Coronary artery (tissue), 2 donors: ENCODE data around the gene CYTH1.

Experiments
- DNase-seq: peaks from one replicate; pipeline ENCODE4 v3.0.0-alpha.2; 2017; ENCODE audit warnings: low spot score
- H3K27ac ChIP-seq, 2 donors: fragments of 200-600 bp; sonication (generic); one replicate each; pipeline ENCODE4 v1.5.1; 2016 to 2019
- H3K4me3 ChIP-seq: fragments of 200-600 bp; sonication (generic); 2 replicates; pipeline ENCODE4 v1.5.1; 2016; ENCODE audit warnings: mild to moderate bottlenecking, moderate library complexity
- CTCF ChIP-seq: fragments of 200-600 bp; sonication (generic); IDR thresholded peaks from one replicate; pipeline ENCODE4 v1.5.1; 2019; ENCODE audit warnings: antibody characterized with exemption

Gene CYTH1

GRCh38 chr17:78697554-78698343, 84.3 kb downstream of the CYTH1 start:
- Histone ChIP-seq H3K4me3 (no peak overlapping the region), H3K27ac (no peak overlapping the region)
- no peak for TF ChIP-seq CTCF
- no peak for DNase-seq

- H3K27ac ChIP-seq = no peak overlapping the region
- no peak for TF ChIP-seq CTCF
- no peak for DNase-seq
- no peak overlapping the region for H3K4me3 ChIP-seq
These were observed 85.0 kb downstream of the CYTH1 start for GRCh38 chr17:78697122-78697521.

GRCh38 chr17:78696016-78696982, 85.8 kb downstream of the CYTH1 start:
- no peak for TF ChIP-seq CTCF
- Histone ChIP-seq H3K27ac (no peak overlapping the region), H3K4me3 (no peak overlapping the region)
- DNase-seq = no peak

GRCh38 chr17:78694805-78695531, 87.1 kb downstream of the CYTH1 start:
- no peak overlapping the region for H3K4me3 ChIP-seq
- H3K27ac ChIP-seq = no peak overlapping the region
- no peak for DNase-seq
- TF ChIP-seq CTCF = no peak

GRCh38 chr17:78693346-78694083, 88.6 kb downstream of the CYTH1 start:
- DNase-seq = no peak
- no peak for TF ChIP-seq CTCF
- no peak overlapping the region for H3K4me3 ChIP-seq
- H3K27ac ChIP-seq = no peak overlapping the region

- no peak for DNase-seq
- TF ChIP-seq CTCF = no peak
- no peak overlapping the region for H3K27ac ChIP-seq
These were observed 89.5 kb downstream of the CYTH1 start for GRCh38 chr17:78692460-78693010.

More at GRCh38 chr17:78692460-78693010, 89.5 kb downstream of the CYTH1 start:
- no peak overlapping the region for H3K4me3 ChIP-seq
